Hematopoietic multipotent progenitor cell treated with erythropoietin and hydrocortisone succinate and interleukin-3 and kit ligand, for 8 days (in vitro differentiated cells): ENCODE measurements around the gene GPR137.
"Not testable (repeated sequence)": the region's sequence is repeated elsewhere in the genome, so short reads cannot be mapped to it uniquely, and the experiment has no call there.

ENCODE experiments used
- DNase-seq: peaks from one replicate; pipeline ENCODE4 v3.0.0-alpha.2; 2015

The GPR137 gene, protein sequence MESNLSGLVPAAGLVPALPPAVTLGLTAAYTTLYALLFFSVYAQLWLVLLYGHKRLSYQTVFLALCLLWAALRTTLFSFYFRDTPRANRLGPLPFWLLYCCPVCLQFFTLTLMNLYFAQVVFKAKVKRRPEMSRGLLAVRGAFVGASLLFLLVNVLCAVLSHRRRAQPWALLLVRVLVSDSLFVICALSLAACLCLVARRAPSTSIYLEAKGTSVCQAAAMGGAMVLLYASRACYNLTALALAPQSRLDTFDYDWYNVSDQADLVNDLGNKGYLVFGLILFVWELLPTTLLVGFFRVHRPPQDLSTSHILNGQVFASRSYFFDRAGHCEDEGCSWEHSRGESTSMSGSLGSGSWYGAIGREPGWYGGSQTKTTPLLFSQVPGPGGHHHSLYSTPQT

DNA sequence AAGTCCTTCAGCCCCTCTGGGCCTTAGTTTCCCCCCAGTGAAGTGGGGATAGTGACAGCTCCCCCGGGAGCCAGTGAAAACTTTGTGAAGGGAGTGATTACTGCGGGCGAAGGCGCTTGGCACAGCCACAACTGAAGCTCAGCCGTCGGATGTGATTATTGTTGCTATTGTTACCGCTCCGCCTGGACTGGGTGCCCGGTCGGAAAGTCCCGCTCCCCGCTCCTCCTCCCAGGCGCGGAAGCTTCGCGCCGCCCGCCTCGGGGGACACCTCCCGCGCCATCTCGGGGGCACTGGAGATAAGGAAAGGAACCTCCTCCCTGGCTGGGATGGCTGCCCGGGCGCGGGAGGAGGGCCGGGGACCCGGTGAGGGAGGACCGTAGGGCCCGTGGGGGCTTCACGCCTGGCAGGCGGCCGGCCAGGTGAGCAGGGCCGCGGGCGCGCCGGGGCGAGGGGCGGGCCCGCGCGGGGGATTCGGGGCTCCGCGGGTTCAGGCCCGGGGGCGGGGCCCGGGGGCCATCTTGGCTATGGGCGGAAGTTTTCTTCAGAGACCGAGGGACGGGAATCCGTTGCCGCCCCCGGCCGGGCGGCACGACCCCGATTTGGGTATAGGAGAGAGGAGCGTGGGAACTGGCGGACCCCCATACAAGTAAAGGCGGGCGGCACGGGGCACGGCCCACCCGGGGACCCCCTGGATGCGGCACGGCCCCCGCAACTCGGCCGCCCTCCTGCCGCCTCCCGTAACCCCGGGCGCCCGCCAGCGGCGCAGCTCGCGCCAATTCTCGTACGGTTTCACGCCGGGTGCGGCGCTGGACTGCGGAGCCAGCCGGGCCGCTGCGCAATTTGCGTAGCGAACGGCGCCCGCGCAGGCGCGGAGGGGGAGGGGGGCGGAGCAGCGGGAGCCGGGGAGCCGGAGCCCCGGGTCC, at the start of gene GPR137:
Gene GPR137 (plus strand): TSS at position 887 of the 923 bp plus-strand sequence. CDS start 677 bp downstream, outside the sequence.
- DNase-seq = peak; percentile 85

DNA sequence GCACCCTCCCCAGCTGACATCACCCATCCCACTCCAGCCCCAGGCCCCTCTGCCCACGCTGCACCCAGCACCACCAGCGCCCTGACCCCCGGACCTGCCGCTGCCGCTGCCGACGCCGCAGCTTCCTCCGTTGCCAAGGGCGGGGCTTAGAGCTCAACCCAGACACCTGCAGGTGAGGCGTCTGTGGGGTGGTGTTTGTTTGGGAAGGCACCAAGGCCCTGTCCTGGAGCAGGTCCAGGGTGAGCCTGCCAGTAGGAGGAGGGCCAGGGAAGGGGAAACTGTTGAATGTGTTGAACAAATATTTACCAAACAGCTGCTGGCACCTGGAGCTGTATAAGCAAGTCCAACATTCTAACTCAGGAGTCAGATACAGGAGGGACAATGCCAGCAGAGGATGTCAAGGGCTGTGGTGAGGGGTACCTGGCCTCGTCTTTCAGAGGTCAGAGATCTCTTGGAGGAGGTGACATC, 48.1 kb upstream of the GPR137 start:
- no peak for DNase-seq

DNA sequence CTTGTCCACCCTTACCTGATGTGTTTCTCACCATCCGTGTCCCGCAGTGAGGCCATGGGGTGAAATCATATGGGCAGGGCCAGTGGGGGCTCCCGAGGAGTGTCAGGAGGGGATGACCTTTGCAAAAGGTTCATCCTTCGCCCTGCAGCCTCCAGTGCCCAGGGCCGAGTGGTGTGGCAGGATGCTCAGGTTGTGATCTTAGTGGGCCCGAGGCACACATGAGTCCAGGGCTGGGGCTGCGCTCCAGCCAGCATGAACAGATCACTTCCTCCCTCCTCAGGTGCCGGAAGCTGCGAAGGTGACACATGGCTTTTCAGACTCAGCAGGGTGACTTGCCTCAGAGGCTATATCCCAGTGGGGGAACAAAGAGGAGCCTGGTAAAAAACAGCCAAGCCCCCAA, 47.6 kb upstream of the GPR137 start:
- no peak for DNase-seq

DNA sequence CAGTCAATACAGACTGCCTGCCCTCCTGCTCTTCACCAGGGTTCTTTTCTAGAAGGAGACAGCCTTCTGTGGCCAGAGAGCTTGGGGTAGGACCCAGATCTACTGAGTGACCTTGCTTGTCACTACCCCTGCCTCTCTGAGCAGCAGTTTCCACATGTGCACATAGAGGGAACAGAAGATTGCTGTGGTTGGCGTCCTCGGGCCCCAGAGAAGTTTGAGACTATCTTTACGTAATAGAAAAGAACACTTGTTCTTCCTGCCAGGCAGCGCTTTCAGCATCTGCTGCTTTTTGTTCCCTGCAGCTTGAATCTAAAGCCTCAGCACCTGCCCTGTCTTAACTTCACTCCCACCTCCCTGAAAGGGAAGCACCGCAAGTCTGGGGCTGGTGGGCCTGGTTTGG, 46.6 kb upstream of the GPR137 start:
- DNase-seq = no peak

DNA sequence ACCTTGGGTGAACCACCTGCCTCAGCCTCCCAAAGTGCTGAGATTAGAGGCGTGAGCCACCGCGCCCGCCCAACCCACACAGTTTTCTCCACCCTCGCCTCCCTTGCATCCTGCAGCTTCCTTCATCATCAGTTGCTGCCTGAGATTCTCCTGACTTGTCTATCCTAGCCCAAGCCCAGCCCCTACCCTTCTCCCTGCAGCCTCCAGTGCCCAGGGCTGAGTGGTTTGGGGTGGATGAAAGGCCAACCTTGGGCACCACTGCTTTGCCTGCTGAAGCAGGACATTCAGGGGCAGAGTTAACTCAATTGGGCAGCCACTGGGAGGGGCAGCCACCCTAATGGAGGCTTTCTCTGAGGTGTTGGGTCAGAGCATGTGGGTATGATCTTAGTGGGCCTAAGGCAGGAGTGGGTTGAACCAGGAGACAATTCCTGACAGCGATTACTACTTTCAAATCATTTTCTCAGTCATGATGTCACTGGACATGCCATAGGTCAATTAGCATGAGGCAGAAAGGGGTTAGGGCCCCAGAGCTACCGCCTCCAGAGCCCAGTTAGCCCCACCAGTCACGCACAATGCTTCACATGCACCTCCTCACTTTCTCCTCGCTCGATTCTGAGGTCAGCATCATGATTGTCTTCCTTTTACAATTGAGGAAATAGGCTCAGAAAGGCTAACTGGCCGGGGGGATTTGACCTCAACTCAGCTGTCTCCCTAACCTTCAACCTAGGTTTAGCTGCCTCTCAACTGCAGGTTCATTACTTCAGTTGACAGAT, 45.8 kb upstream of the GPR137 start:
- no peak for DNase-seq

DNA sequence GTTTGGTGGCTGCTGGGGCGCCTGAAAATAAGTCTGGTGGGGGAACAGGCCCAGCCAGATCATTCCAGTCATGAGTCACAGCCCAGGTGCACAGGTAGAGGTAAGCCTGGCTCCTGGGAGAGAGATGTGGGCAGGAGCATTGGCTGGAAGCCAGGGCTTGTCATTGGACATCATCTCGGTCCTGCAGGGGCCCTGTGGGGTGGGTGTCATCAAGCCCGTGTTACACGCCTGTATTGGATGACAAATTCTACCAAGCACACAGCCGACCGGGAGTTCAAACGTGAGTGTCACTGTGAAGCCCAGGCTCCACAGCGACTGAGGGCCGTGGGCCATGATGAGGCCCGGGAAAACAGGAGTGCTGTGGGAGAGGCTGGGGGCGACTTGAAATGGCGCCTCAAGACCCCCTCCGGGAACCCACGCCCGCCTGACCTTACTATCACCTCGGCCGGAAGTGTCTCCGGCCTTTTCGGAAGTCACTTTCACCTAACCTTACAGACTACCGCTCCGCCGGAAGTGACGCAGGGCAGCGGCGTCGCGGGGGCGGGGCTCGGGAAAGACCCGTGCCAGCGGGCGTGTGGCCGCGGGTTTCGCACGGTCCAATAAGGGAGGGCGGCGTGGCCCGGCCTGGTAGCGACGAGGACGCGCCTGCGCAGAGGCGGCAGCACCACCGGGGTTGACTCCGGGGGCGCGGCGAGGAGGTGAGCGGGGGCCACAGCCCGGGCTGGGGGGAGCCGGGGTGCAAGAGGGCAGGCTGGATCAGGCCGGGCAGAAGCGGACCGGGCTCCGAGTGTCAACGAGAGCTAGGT, 45.0 kb upstream of the GPR137 start, which contains the start of gene FKBP2:
Gene FKBP2 (plus strand): TSS at position 661 of the 806 bp plus-strand sequence. CDS start 1,293 bp downstream, outside the sequence.
- DNase-seq = peak; percentile 97

DNA sequence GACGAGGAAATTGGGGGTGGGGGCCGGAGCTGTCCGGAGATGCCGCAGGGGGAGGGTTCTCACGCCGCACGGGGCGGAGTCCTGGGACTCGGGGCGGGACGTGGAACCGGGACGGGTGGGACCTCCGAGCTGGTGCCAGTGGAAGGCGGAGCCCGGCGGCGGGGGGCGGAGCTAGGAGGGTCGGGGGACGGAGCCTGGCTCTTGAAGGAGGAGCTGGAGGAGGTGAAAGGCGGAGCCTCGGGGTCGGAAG, 44.5 kb upstream of the GPR137 start:
- no peak for DNase-seq

DNA sequence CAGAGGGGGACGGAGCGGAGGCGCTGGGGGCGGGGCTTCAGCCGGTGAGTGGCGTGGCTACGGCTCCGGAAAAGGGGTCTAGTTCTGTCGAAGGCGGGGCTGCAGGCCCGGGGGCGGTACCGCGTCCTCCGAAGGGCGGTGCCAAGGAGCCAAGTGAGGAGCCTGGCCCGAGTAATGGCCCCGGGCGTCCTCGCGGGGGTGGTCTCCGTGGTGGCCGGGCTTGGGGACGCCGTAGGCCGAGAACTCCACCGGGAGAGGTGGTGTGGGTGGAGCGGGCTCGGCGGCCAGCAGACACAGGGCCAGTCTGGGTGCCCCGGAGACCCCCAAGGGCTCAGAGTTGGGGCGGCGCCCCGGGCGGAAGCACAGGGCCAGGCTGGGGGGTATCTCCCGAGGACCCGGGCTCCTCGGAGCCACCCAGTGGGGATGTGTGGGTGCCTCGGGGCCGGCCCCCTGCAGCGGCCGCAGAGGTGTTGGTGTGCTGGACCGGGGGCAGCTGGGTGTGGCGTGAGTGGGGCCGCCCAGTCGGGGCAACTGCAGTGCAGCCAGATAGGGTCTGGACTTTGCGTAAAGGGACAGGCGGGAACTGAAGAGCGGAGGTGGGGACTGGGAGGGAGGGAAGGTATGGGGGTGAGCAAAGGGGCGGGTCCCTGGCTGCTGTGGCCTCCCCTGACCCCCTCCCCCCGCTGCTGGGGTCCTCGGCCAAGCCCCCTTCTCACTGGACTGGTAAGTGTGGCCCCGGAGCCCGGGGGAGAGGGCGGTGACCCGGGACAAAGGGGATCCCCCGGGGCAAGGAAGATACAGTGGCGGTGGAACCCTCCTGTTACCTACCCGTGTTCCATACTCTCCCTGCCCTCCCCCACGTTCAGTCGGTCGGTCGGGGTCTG, 43.9 kb upstream of the GPR137 start:
- peak; percentile 98 for DNase-seq

DNA sequence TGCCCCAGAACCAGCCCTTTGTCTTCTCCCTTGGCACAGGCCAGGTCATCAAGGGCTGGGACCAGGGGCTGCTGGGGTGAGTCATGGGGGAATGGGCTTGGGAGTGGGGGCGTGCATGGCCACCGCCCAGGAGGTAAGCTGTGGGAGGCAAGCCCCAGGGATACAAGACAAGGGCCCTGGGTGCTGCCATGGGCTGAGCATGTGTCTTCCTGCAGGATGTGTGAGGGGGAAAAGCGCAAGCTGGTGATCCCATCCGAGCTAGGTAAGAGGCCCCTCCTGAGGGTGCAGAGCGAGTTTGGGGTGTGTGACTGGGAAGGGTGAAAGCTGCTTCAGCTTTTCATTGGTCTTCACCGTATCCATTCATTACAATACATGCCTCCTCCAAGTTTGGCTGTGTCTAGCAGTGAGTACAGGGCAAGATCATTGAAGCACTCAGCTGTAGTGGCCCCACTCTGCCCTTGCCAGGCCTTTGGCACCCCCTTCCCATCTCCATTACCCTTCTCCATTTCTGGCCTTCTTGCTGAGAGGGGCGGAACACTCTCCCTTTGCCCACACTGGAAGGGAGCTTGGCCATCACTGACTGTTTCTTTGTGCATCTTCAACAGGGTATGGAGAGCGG, 42.3 kb upstream of the GPR137 start:
- no peak for DNase-seq

DNA sequence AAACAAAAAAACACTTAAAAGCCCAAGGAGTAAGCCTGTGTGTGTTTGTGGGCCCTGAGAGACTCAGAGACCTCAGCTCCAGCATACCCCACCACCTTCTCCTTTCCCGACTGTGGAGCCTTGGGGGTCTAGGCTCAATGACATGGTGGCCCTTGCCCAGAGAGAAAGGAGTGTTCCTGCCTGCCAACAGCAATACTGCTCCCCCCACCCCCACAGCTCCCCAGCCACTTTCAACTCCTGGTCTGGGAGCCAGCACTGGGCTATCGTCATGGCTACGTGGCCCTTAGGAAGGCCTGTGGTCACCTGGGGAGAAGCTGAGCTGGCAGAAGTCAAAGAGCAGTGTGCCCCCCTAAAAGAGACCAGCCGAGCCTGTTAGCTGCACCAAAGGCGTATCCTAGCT, 41.5 kb upstream of the GPR137 start:
- no peak for DNase-seq

DNA sequence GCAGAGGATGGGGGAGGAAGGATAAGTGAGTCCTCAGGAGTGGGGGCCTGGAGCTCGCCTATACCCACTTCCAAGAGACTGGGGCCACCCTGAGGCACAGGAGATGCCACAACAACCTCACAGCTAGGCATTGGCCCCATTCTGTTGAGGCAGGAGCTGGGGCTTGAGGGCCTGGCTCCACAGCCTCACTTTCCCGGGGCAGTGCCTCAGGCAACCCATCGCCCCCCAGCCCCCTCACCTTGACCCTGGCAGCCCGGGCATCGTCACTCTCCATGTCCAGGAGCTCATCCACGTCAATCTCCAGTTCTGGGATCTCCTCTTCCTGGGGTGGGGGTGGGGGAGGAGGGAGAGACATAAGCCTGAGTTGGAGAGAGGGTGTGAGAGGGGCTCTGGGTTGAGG, 40.7 kb upstream of the GPR137 start:
- no peak for DNase-seq

DNA sequence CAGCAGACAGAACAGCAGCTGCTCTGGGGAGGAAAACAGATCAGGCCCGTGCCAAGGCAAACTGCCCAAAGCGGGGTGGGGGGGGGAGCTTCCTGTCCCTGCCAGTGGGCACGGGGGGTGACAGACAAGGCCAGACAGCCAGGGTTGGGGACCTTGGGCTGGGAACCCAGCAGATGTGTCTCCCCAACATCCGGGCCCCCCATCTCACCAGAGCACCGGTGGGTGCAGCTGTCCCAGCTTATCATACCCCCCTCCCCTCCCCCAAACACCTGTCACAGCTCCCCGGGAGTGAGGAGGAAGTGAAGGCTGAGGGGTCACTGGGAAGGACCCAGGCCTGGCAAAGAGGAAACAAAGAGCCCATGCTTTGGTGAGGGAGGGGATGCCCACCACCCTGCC, 40.2 kb upstream of the GPR137 start:
- no peak for DNase-seq

DNA sequence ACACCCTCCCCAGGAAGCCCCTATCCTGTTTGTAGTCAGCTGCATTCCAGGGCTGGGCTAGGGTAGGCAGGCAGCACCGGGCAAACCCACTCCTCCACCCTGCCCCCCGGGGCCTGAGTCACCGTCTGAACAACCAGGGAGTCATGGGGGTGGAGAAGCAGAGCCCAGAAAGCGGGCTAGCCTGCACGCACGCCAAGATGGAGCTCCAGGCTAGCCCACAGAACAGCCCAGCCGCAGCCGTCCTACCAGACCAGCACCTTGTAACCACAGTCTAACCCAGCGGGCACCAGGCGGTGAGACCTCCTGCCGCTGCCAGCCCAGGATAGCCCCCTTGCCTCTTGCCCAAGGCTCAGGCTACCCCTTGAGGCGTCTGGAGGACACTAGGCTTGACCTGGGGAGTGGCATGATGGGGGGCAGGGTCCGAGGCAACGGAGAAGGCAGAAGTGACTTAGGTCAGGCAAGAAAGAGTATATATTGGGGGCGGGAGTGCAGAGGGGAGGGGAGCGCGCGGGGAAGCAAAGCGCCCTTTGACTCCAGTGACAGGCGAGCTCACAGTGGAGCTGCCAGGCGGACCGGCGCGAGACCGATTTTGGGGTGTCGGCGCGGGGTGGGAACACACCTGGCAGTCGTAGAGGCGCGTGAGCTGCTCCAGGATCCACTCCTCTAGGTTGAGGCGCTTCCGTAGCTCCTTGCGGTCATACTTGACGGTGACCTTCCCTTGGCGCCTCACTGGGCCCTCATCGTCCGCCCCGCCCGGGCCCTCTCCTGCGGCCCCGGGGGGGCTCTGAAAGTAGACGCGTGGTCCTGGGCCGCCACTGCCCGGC, 39.6 kb upstream of the GPR137 start:
- peak; percentile 82 for DNase-seq

DNA sequence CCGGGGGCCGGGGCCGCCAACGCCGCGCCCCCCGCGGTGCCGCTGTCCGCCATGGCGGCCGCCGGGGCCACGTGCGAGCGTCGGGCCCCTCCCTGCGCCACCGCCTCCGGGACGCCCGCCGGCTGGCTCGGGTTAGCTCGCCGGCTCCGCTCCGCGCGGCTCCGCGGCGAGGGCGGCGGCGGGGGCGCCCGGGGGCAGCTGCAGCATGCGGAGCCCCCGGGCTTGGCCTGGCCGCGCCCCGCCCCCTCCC, 39.1 kb upstream of the GPR137 start:
- DNase-seq = not testable (repeated sequence)

DNA sequence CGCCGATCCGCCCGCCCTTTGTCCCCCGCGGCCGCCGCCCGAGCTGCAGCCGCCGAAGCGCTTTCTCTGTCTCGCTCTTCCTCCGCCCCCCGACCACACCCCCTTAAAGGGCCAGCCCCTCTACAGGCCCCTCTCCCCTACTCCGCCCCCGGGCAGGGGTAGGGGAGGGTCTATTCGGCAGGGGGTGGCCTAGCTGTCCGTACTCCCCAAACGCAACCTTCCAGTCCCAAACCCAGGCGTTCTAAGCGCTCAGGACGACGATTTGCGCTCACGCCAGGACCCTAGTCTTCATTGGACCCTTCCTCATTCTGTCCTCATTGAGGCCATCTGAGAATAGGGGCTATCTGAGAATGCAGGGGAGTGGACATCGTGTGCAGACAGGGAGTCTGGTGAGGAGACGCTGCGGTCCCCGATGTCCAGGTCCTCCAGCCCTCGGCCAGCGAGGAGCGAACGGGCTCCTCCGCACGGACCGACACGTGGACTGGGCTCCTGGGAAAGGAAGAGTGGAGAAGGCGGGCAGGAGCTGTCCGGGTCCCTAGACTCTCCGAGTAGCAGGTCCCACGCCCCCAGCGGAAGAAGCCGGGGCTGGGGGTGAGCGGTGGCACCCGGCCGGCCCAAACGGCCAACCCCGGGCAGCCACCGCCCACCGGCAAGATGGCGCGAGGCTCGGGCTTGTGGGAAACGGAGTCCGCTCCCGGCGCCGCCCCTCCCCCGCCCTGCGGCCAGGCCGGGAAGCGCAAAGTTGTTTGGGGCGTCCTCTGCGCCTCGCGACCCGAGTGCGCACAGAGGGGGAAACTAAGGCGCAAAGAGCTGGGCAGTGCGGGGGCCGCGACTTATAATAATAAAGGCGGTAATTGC, 38.5 kb upstream of the GPR137 start, which contains the start of gene PPP1R14B:
Gene PPP1R14B (minus strand): TSS at position 73 of the 858 bp plus-strand sequence. CDS start 270 bp downstream, outside the sequence.
- peak; percentile 89 for DNase-seq

DNA sequence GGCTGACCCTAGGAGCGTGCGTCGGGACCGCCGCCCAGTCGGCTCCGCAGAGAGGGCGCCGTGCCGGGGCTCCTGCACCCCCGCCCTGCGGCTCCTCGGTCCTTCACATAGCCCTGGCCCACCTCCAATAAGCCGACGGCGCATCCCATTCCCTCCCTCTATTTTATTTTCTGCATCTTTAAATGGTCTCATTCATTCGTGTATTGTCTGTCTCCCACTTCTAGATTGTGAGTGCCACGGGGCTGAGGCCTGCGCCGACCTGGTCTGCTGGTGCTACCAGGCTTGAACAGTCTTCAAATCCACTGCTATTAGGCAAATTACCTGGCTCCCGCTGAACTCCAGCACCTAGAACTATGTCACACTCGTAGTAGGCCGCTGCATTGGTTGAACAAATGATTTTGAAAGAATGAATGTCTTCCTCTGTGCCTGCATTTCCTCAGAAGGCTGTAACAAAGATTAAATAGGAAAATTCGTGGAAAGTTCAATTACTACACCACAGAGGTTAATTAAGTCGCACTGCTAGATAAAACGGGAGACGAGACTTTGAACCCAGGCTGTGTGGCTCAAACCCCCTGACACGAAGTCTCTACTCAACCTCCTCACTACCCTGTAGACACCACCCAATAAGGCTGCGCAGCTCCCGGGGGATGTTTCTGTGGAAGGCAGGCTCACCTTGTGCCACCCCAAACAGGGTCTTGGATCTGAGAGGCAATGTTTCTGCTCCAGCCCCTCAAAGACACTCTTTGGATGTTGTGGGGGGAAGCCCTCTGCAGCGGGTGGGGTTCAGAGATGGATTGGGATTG, 37.7 kb upstream of the GPR137 start:
- peak; percentile 36 for DNase-seq

DNA sequence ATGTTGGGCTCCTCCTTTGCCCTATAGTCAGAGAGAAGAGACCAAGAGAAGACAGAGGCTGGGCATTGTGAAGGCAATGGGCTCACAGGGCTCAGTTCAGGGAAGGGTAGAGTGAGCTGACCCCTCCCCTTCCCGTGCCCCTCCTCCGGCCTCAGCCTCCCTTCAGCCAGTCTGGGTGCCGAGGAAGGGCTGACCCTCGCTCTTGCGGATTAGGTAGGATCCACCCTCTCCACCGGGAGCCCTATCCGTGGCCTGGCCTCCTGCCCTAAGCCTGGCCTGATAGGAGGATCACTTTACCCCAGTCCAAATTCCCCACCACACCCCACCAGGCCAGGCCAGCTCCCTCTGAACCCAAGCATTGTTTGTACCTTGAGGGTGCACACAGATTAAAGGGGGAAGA, 37.1 kb upstream of the GPR137 start:
- no peak for DNase-seq

DNA sequence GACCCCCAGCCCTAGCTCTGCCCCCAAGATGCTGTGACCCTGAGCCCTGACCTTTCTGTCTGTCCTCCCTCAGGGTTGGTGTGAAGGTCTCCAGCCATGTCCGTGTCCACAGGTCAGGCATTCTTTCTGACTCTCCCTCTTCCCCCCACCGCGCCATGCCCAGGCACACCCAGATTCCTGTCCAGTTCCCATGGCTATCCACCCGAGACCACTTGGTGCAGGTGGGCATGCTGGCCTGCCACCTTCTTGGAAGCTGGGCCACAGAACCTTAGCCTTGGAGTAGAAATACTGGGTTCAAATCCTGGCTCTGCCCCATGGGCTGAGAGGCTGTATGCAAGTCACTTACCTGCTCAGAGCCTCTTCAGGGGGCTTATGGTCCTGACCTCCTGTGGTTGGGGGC, 36.6 kb upstream of the GPR137 start:
- DNase-seq = no peak
